BE2C (cell line): ENCODE measurements around the gene SEMG1.

Experiments
- DNase-seq: peaks from one replicate; pipeline ENCODE4 v3.0.0-alpha.2; 2020
- H3K27me3 ChIP-seq: fragments of 250-450 bp; sonication (Bioruptor Pico); 2 replicates; pipeline ENCODE4 v1.5.1; 2020; ENCODE audit warnings: mild to moderate bottlenecking
- H3K36me3 ChIP-seq: fragments of 250-450 bp; sonication (Bioruptor Pico); 2 replicates; pipeline ENCODE4 v1.5.1; 2020; ENCODE audit warnings: mild to moderate bottlenecking
- H3K4me1 ChIP-seq: fragments of 250-450 bp; sonication (Bioruptor Pico); 2 replicates; pipeline ENCODE4 v1.5.1; 2020
- H3K4me3 ChIP-seq: 2 replicates; pipeline ENCODE4 v1.5.1; 2011; ENCODE audit warnings: low read depth, low read length
- H3K9me3 ChIP-seq: fragments of 250-450 bp; sonication (Bioruptor Pico); 2 replicates; pipeline ENCODE4 v1.5.1; 2020
- TF ChIP-seq, protein P1 (sequence below): IDR thresholded peaks from 2 replicates; pipeline ENCODE4 v1.5.1; 2012; ENCODE audit warnings: mild to moderate bottlenecking, low read depth, low read length

The SEMG1 gene

DNA sequence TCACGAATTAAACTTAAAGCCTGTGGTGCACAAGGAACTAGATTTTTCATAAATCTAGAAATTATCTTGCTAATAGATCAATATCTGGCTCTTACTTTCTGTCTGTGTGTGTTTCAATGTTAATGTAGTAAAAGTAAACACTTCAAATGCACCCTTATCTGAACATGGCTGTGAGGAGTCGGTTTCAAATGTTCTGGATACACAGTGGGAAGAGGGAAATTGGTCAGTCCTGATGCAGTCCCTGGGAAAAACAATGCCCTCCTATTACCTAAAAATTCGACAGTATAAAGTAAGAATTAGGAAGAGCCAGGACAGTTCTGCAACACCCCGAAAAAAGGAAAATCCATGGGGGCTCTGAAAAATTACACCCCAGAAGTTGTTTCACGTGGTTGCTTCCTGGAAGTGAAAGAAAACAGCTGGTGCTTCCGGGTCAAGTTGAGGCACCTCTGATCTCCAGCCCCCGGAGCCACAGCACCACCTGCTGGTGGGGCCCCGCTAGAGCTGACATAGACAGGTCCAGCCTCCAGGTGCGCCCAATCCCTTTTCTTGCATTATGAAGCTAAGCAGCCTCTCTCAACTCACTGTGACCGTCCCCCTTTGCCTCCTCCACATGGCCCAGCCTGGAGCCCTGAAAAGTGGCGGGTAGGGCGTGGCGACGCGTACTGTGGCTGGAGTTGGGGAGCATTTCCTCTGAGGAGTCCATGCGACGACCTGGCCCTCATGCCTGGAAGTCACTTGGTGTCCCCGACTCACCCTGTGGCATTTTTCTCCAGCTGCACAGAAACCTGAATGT, 22.6 kb downstream of the SEMG1 start:
- DNase-seq = peak; percentile 68
- no peaks in the 10 kb centered on the region for H3K36me3 ChIP-seq
- TF ChIP-seq, protein P1, sequence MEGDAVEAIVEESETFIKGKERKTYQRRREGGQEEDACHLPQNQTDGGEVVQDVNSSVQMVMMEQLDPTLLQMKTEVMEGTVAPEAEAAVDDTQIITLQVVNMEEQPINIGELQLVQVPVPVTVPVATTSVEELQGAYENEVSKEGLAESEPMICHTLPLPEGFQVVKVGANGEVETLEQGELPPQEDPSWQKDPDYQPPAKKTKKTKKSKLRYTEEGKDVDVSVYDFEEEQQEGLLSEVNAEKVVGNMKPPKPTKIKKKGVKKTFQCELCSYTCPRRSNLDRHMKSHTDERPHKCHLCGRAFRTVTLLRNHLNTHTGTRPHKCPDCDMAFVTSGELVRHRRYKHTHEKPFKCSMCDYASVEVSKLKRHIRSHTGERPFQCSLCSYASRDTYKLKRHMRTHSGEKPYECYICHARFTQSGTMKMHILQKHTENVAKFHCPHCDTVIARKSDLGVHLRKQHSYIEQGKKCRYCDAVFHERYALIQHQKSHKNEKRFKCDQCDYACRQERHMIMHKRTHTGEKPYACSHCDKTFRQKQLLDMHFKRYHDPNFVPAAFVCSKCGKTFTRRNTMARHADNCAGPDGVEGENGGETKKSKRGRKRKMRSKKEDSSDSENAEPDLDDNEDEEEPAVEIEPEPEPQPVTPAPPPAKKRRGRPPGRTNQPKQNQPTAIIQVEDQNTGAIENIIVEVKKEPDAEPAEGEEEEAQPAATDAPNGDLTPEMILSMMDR = peak; percentile 74
- no peaks in the 10 kb centered on the region for H3K9me3 ChIP-seq
- H3K27me3 ChIP-seq = peaks cover 15% of the 10 kb centered on the region
- H3K4me1 ChIP-seq = no peaks in the 10 kb centered on the region
- H3K4me3 ChIP-seq = no peak overlapping the region

DNA sequence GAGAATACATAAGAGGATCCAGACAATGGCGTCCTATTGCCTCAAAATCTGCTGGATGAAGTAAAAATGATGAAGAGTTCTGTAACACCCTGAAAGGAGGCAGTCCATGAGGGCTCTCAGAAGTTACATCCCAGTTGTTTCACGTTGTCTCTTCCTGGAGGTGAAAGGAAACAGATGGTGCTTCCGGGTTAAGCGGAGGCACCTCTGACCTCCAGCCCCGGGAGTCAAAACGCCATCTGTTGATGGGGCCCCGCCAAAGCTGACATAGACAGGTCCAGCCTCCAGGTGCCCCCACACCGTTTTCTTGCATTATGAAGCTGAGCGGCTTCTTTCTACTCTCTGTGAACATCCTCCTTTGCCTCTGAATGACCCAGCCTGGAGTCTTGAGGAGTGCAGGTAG, 23.8 kb downstream of the SEMG1 start:
- DNase-seq = no peak
- Histone ChIP-seq H3K4me1 (no peaks in the 10 kb centered on the region), H3K27me3 (peaks cover 11% of the 10 kb centered on the region), H3K36me3 (no peaks in the 10 kb centered on the region), H3K9me3 (no peaks in the 10 kb centered on the region; the same call in 1 of the 2 replicates), H3K4me3 (no peak overlapping the region)
- TF ChIP-seq, protein P1 = no peak

DNA sequence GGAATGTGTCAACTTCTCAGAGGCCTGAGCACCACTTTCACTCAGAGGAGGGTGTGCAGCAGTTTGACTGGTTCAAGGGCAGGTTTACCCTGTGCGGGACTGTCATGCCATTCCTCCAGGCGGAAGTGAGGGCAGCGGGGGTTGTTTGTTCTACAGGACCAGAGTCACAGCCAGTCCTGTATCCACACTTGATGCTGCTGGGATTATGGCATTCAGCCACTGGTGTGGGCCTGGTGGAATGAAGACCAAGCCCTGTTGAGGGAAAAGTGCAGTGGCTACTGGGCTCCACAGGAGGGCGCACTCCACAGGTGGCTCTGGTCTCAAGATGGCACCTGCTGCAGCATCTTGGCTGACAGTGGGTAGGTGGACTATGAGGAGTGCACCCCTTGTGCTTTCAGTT, 29.2 kb downstream of the SEMG1 start:
- Histone ChIP-seq H3K9me3 (no peaks in the 10 kb centered on the region; the same call in 1 of the 2 replicates), H3K27me3 (no peaks in the 10 kb centered on the region; the same call in 1 of the 2 replicates), H3K4me1 (no peaks in the 10 kb centered on the region), H3K36me3 (no peaks in the 10 kb centered on the region), H3K4me3 (no peak overlapping the region)
- TF ChIP-seq, protein P1 = peak; percentile 51
- DNase-seq = no peak

DNA sequence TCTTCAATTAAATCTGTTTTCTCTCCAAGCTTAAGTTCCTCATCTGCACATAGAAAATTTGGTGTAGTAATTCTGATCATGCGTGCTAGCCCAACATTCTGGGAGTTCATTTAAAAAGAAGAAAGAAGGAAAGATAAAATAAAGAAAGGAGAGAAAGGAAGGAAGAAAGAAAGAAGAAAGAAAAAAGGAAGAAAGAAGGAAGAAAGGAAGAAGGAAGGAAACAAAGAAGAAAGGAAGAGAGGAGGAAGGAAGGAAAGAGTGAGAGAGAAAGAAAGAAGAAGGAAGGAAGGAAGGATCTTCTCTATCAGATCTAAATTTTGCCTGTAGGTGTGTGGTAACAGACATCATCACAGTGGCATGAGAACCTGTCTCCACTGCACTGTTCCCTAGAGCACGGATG, 31.3 kb downstream of the SEMG1 start:
- DNase-seq = no peak
- TF ChIP-seq, protein P1 = no peak
- no peaks in the 10 kb centered on the region; the same call in 1 of the 2 replicates for H3K9me3 ChIP-seq
- H3K36me3 ChIP-seq = no peaks in the 10 kb centered on the region
- no peak overlapping the region for H3K4me3 ChIP-seq
- H3K27me3 ChIP-seq = peaks cover 7% of the 10 kb centered on the region; the same call in 1 of the 2 replicates
- no peaks in the 10 kb centered on the region for H3K4me1 ChIP-seq

DNA sequence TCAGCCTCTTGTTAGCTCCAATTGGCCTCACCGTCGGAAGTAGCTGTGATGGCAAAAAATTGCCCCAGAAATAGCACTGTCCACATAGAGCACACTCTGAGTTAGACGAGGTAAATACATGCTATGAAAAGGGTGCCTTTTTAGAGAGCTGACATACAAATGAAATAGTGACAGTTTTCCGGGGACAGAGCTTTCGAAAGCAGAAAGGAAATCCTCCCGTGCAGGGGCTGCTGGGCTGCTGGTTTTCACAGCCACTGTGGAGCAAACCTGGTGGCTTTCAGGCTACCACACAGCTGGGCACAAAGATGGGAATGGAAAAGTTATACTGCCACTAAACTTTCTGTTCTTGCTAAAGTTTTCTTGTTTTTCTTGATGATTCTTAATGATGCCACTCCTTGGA, 39.3 kb downstream of the SEMG1 start:
- Histone ChIP-seq H3K27me3 (peaks cover 56% of the 10 kb centered on the region), H3K4me1 (no peaks in the 10 kb centered on the region), H3K4me3 (no peak overlapping the region), H3K36me3 (no peaks in the 10 kb centered on the region), H3K9me3 (no peaks in the 10 kb centered on the region)
- DNase-seq = no peak
- TF ChIP-seq, protein P1 = no peak

DNA sequence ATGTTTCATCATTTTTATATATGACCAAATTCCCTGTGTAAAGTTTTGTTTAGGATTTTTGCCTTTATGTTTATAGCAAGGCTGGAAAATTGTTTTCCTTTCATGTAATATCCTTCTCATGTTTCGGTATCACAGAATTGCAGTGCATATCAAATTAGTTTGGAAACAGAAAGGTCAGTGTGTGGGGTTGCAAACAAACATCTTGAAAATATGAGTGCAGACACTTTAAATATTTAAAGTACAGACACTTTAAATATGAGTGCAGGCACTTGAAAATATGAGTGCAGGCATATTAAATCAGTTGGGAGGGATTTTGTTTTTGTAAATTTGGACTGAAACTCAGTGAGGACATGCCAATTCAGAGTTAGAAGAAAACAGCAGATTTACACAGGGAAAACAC, 41.0 kb downstream of the SEMG1 start:
- peaks cover 55% of the 10 kb centered on the region for H3K27me3 ChIP-seq
- no peak for DNase-seq
- H3K4me3 ChIP-seq = no peak overlapping the region
- H3K36me3 ChIP-seq = no peaks in the 10 kb centered on the region
- no peaks in the 10 kb centered on the region for H3K4me1 ChIP-seq
- TF ChIP-seq, protein P1 = no peak
- no peaks in the 10 kb centered on the region for H3K9me3 ChIP-seq
